ENCODE data around the gene KIF3B. TPM values are rescaled to one million over a fixed set of nuclear protein-coding genes. Genes with fewer than 3 reads are reported as not detected.

KIF3B gene
- total RNA-seq, 1 experiment from 2014 or later, result 31.5 TPM

DNA sequence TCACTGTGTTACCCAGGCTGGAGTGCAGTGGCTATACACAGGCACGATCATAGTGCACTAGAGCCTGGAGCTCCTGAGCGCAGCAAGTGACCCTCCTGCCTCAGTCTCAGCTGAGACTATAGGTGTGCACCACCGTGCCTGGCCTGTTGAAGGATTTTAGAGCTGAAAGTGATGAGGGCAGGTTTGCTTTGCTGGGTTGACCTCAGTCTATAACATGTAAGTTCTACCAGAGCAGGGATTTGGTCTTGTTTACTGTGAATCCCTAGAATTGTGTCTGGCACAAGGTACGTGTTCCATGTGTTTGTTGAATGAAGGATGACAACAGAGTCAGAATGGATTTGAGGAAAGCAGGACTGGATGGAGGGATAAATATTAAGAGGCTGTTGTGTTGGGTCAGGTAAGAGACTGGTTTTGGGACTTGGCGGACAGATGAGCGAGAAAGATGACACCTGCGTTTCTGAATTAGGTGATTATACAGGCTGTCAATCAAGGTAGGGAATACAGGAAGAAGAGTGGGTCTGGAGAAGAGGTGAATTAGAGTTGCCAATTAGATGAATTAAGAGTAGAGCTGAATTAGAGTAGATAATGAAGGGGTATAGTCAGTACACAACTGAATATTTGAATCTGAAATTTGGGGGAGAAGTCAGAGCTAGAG lies 87.2 kb downstream of the KIF3B start:
- H3K36me3 ChIP-seq (ENCODE audit: control insufficient read depth in 1 of 2, insufficient read depth in 2 of 2, low read length in 2 of 2), result peaks cover 3 to 16% of the 10 kb centered on the region in 2 experiments; a peak in 2 of 4 replicates
- no peak overlapping the region for H3K4me2 ChIP-seq (ENCODE audit: low read length)
- no peak overlapping the region for H2AFZ ChIP-seq (ENCODE audit: low read depth, low read length, poor library complexity, severe bottlenecking)
- ChIA-PET RAD21 (ENCODE audit: low non-redundant PET in 1 of 2, low total read pairs in 2 of 2, uncharacterized antibody in 2 of 2, unreplicated experiment in 2 of 2) (interaction anchor here in 1 of 2 experiments (0.6 kb wide), 1 partner anchor 512 kb away, joined by 3 read pairs; no protein-coding TSS in a partner anchor), POLR2A (no interaction called here), CTCF (no interaction called here)
- H4K20me1 ChIP-seq (ENCODE audit: insufficient read depth), result 0 out of 2 replicates have a peak, but pooled peaks cover 7% of the 10 kb centered on the region
- no peaks in the 10 kb centered on the region for H3K9me3 ChIP-seq (ENCODE audit: control insufficient read depth in 1 of 2, insufficient read depth in 1 of 2, low read depth in 1 of 2, low read length in 2 of 2)
- intact Hi-C loops (cut with micrococcal nuclease), result no loop called here
- TF ChIP-seq SP1 (IDR thresholded peaks at IDR 0.05; ENCODE audit: low read depth) (no peak), SIN3A (IDR thresholded peaks at IDR 0.05; ENCODE audit: low read depth) (no peak), POLR2A (IDR thresholded peaks at IDR 0.05; ENCODE audit: borderline replicate concordance, extremely low read depth, insufficient read depth, insufficient read length) (no peak), TCF7L2 (IDR thresholded peaks at IDR 0.05; ENCODE audit: borderline replicate concordance, extremely low read depth, insufficient read depth, insufficient read length) (no peak), ZBTB33 (IDR thresholded peaks at IDR 0.05; ENCODE audit: extremely low read depth, insufficient replicate concordance, low read length) (no peak), YY1 (IDR thresholded peaks at IDR 0.05; ENCODE audit: extremely low read depth, insufficient replicate concordance, low read depth, low read length) (no peak), ATF3 (IDR thresholded peaks at IDR 0.05) (no peak), EZH2phosphoT487 (IDR thresholded peaks at IDR 0.05; ENCODE audit: borderline replicate concordance) (no peak), EZH2 (IDR thresholded peaks at IDR 0.05) (no peak), CEBPB (IDR thresholded peaks at IDR 0.05; ENCODE audit: low read depth) (no peak), JUND (IDR thresholded peaks at IDR 0.05) (no peak), ZFX (IDR thresholded peaks at IDR 0.05) (no peak), FOSL1 (IDR thresholded peaks at IDR 0.05; ENCODE audit: low read depth) (no peak), POLR2AphosphoS5 (IDR thresholded peaks at IDR 0.05; ENCODE audit: low read depth, low read length) (no peak), SRF (IDR thresholded peaks at IDR 0.05; ENCODE audit: low read depth) (no peak), EGR1 (IDR thresholded peaks at IDR 0.05; ENCODE audit: low read depth) (no peak), CBX3 (IDR thresholded peaks at IDR 0.05; ENCODE audit: low read depth) (no peak), ELF1 (IDR thresholded peaks at IDR 0.05; ENCODE audit: borderline replicate concordance, low read depth) (no peak)
- TF ChIP-seq, protein P1, sequence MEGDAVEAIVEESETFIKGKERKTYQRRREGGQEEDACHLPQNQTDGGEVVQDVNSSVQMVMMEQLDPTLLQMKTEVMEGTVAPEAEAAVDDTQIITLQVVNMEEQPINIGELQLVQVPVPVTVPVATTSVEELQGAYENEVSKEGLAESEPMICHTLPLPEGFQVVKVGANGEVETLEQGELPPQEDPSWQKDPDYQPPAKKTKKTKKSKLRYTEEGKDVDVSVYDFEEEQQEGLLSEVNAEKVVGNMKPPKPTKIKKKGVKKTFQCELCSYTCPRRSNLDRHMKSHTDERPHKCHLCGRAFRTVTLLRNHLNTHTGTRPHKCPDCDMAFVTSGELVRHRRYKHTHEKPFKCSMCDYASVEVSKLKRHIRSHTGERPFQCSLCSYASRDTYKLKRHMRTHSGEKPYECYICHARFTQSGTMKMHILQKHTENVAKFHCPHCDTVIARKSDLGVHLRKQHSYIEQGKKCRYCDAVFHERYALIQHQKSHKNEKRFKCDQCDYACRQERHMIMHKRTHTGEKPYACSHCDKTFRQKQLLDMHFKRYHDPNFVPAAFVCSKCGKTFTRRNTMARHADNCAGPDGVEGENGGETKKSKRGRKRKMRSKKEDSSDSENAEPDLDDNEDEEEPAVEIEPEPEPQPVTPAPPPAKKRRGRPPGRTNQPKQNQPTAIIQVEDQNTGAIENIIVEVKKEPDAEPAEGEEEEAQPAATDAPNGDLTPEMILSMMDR (IDR thresholded peaks at IDR 0.05 in 2 of 3, conservative IDR thresholded peaks at IDR 0.05 in 1 of 3; ENCODE audit: borderline replicate concordance in 1 of 3, insufficient read depth in 1 of 3, low read depth in 2 of 3, low read length in 2 of 3), result no peak
- H3K27me3 ChIP-seq (ENCODE audit: insufficient read depth, low read length), result no peaks in the 10 kb centered on the region
- no peak overlapping the region for H3K9ac ChIP-seq (ENCODE audit: low read length)
- no peak for ATAC-seq
- no peak overlapping the region for H3K4me3 ChIP-seq (replicated peaks in 1 of 2; ENCODE audit: low read depth in 1 of 2, low read length in 2 of 2)
- no peaks in the 10 kb centered on the region for H3K9me2 ChIP-seq (ENCODE audit: insufficient read depth)
- H3K27ac ChIP-seq (ENCODE audit: low read depth, low read length), result no peak overlapping the region
- peaks cover 100% of the 10 kb centered on the region for H3K79me2 ChIP-seq (ENCODE audit: insufficient read depth, low read length)
- peaks cover 9 to 12% of the 10 kb centered on the region in 2 experiments; a peak in 3 of 4 replicates for H3K4me1 ChIP-seq (ENCODE audit: control insufficient read depth in 1 of 2, insufficient read depth in 2 of 2, low read length in 2 of 2)
- no TSS peak for BruUV-seq (replicated peaks)
- DNase-seq (ENCODE audit: low read depth, low spot score), result no peak

All from HCT116 (cell line).